GM18499 (cell line): Measurements from ENCODE around the gene MAP2K6.

Source experiments
- ATAC-seq: cut with Tn5 transposase; IDR thresholded peaks from one replicate; pipeline ENCODE4 v1.9.1; 2021; ENCODE audit warnings: moderate number of reproducible peaks; ENCODE audit not compliant: insufficient read depth, unreplicated experiment

MAP2K6 gene

GRCh38 chr17:69414408-69415274 is at the start of gene MAP2K6:
MAP2K6 (plus strand) TSS chr17:69414697; CDS start chr17:69414985, 288 bp downstream.
- ATAC-seq: peak; percentile 83

GRCh38 chr17:69367298-69367697 is 47.2 kb upstream of the MAP2K6 start:
- ATAC-seq: peak; percentile 82

GRCh38 chr17:69373069-69373468 is 41.4 kb upstream of the MAP2K6 start:
- ATAC-seq: no peak

- ATAC-seq: no peak
Observed at GRCh38 chr17:69375229-69375628, 39.3 kb upstream of the MAP2K6 start.

- ATAC-seq: no peak
Observed at GRCh38 chr17:69388822-69389442, 25.6 kb upstream of the MAP2K6 start.

- no peak for ATAC-seq
Observed at GRCh38 chr17:69390795-69391501, 23.5 kb upstream of the MAP2K6 start.

- no peak for ATAC-seq
Observed at GRCh38 chr17:69401251-69401650, 13.2 kb upstream of the MAP2K6 start.

- no peak for ATAC-seq
Observed at GRCh38 chr17:69402052-69402451, 12.4 kb upstream of the MAP2K6 start.

- ATAC-seq: no peak
Observed at GRCh38 chr17:69404399-69404798, 10.1 kb upstream of the MAP2K6 start.

GRCh38 chr17:69405096-69405495 is 9.4 kb upstream of the MAP2K6 start:
- ATAC-seq: no peak

GRCh38 chr17:69406941-69407340 is 7.6 kb upstream of the MAP2K6 start:
- ATAC-seq: no peak

GRCh38 chr17:69407759-69408158 is 6.7 kb upstream of the MAP2K6 start:
- ATAC-seq: no peak

GRCh38 chr17:69410671-69411070 is 3.8 kb upstream of the MAP2K6 start:
- no peak for ATAC-seq

GRCh38 chr17:69411766-69412165 is 2.7 kb upstream of the MAP2K6 start:
- no peak for ATAC-seq

- ATAC-seq: no peak
Observed at GRCh38 chr17:69412251-69412671, 2.2 kb upstream of the MAP2K6 start.

GRCh38 chr17:69415431-69415830 is 934 bp downstream of the MAP2K6 start:
- no peak for ATAC-seq

GRCh38 chr17:69417545-69418483 is 3.3 kb downstream of the MAP2K6 start:
- no peak for ATAC-seq

- no peak for ATAC-seq
Observed at GRCh38 chr17:69418535-69418934, 4.0 kb downstream of the MAP2K6 start.

GRCh38 chr17:69423450-69423849 is 9.0 kb downstream of the MAP2K6 start:
- no peak for ATAC-seq
